Brain microvascular endothelial cell (primary cell): ENCODE results near the gene STYXL1.
A peak's percentile ranks its signal among the peaks of the same experiment; 100 is the strongest.
"Not testable (repeated sequence)": the region's sequence is repeated elsewhere in the genome, so short reads cannot be mapped to it uniquely, and the experiment has no call there.

Experiments
- DNase-seq: peaks from one replicate; pipeline ENCODE4 v3.0.0-alpha.2; 2020
- H3K27ac ChIP-seq: fragments of 250-450 bp; sonication (Bioruptor Pico); 2 replicates; pipeline ENCODE4 v1.5.1; 2020; ENCODE audit warnings: mild to moderate bottlenecking, moderate library complexity
- H3K27me3 ChIP-seq: fragments of 250-450 bp; sonication (Bioruptor Pico); replicated peaks from 2 replicates; pipeline ENCODE4 v1.5.1; 2020; ENCODE audit warnings: mild to moderate bottlenecking
- H3K36me3 ChIP-seq: fragments of 250-450 bp; sonication (Bioruptor Pico); replicated peaks from 2 replicates; pipeline ENCODE4 v1.5.1; 2020; ENCODE audit warnings: mild to moderate bottlenecking
- H3K4me3 ChIP-seq: 2 replicates; pipeline ENCODE4 v1.5.1; 2011; ENCODE audit warnings: low read depth, mild to moderate bottlenecking, control low read depth, low read length, moderate library complexity
- CTCF ChIP-seq: IDR thresholded peaks from 2 replicates; pipeline ENCODE4 v1.5.1; 2011; ENCODE audit warnings: low read depth, mild to moderate bottlenecking, moderate library complexity, low read length, control low read depth, inconsistent platforms; ENCODE audit errors: missing control alignments
- in situ Hi-C: cut with HindIII; loops from 2 replicates; pipeline ENCODE4 v1.10.0; 2017; ENCODE audit warnings: low sequenced_read_pairs, low pct_ligation_motif_present

The STYXL1 gene

DNA sequence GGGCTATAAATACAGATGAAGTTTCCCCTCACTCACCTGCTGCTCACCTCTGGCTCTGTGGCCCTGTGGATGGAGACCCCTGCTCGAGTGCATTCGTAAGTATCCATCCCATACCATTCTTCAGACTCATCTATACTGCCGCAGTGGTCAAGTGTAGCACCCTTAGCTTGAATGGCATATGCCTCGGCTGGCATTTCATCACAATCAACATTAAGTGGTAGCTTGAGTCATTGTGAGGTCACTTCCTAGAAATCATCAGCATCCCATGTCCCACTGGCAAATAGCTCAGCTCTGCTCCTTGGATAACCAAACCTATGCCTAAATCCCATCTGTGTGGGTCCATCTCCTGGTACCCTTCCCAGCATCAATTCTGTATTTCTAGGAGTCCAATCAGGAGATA lies 38.3 kb upstream of the STYXL1 start:
- in situ Hi-C loops: no loop called here
- no peak overlapping the region for H3K4me3 ChIP-seq
- no peaks in the 10 kb centered on the region for H3K27me3 ChIP-seq
- peak; percentile 14 for DNase-seq
- no peaks in the 10 kb centered on the region for H3K36me3 ChIP-seq
- no peak for TF ChIP-seq CTCF
- H3K27ac ChIP-seq: no peak overlapping the region

DNA sequence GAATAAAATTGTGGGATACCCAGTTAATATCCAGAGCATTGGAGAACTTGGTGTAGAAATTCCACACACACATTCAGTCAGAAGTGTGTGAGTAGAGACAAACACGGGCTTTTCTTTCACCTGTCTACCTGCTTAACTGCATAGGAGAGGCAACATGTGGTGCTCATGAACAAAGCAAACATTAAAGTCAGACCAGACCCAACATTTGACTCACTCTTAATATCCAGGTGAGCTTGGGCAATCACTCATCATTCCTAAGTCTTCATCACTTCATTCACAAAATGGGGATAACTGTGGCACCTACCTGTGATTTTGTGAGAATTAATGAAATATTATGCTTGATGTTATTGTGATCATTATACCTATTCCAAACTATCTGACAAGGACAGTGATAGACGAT lies 36.3 kb upstream of the STYXL1 start:
- DNase-seq, in situ Hi-C loops, H3K36me3 ChIP-seq, H3K4me3 ChIP-seq, H3K27me3 ChIP-seq, H3K27ac ChIP-seq: not testable (repeated sequence)

- Histone ChIP-seq H3K36me3 (no peaks in the 10 kb centered on the region), H3K27me3 (no peaks in the 10 kb centered on the region), H3K27ac (no peak overlapping the region), H3K4me3 (no peak overlapping the region)
- no peak for TF ChIP-seq CTCF
- DNase-seq: no peak
- in situ Hi-C loops: no loop called here
Observed at GRCh38 chr7:76080204-76080603, 32.4 kb upstream of the STYXL1 start.

DNA sequence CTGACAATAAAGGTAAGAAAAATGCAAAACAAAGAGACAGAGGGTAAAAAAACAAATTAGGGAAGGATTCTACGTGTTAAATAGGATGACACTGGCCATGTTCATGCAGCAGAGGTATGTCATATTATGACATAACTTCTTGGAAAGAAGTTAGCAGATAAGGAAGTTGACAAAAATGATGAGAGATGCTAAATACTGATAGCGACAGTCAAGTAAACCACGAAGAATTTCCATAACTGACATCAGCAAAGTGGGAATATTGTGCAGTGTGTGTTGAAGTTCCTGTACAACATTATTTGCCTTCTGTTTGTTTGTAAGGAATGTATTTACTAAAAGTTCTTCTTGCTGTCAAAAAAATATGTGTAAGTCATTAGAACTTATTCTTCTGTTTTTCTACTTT lies 29.6 kb upstream of the STYXL1 start:
- DNase-seq: no peak
- Histone ChIP-seq H3K27me3 (no peaks in the 10 kb centered on the region), H3K27ac (no peak overlapping the region), H3K4me3 (no peak overlapping the region), H3K36me3 (no peaks in the 10 kb centered on the region)
- in situ Hi-C loops: no loop called here
- no peak for TF ChIP-seq CTCF

DNA sequence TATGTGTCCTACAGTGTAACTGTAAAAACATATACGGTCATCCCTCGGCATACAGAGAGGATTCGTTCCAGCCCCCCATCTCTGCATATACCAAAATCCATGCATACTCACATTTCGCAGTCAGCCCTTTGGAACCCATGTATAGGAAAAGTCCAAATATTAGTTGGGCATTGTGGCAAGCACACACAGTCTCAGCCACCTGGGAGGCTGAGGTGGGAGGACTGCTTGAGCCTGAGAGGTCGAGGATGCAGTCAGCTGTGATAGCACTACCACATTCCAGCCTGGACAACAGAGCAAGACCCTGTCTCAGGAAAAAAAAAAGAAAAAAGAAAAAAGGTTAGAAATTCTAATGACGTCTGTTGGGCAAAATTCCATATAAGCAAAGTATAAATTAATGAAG lies 29.2 kb upstream of the STYXL1 start:
- no peaks in the 10 kb centered on the region for H3K36me3 ChIP-seq
- H3K4me3 ChIP-seq: no peak overlapping the region
- H3K27ac ChIP-seq: no peak overlapping the region
- in situ Hi-C loops: no loop called here
- DNase-seq: no peak
- TF ChIP-seq CTCF: no peak
- no peaks in the 10 kb centered on the region for H3K27me3 ChIP-seq

GRCh38 chr7:76074972-76075370 lies 27.2 kb upstream of the STYXL1 start:
- no peak overlapping the region for H3K4me3 ChIP-seq
- in situ Hi-C loops: no loop called here
- no peak for TF ChIP-seq CTCF
- DNase-seq: no peak
- H3K27me3 ChIP-seq: no peaks in the 10 kb centered on the region
- H3K36me3 ChIP-seq: no peaks in the 10 kb centered on the region
- H3K27ac ChIP-seq: no peak overlapping the region
